Astrocyte (in vitro differentiated cells and primary cell): ENCODE measurements around the gene CIB4. TPM values are rescaled to one million over a fixed set of nuclear protein-coding genes. Genes with fewer than 3 reads are reported as not detected.

Source experiments
- DNase-seq: peaks from one replicate; pipeline ENCODE4 v3.0.0-alpha.2; 2010; ENCODE audit warnings: low read depth
- FAIRE-seq: peaks from 2 replicates; lab custom pipeline; 2011; peaks lifted over from hg19 to GRCh38; lab: Jason Lieb, UNC
- H2AFZ ChIP-seq: 2 replicates; pipeline ENCODE4 v1.6.0; 2012; ENCODE audit warnings: low read depth, low read length, inconsistent platforms
- H3K27ac ChIP-seq: 2 replicates; pipeline ENCODE4 v1.5.1; 2011; ENCODE audit warnings: low read depth, low read length, inconsistent platforms
- H3K27me3 ChIP-seq: 2 replicates; pipeline ENCODE4 v1.6.0; 2011; ENCODE audit warnings: low read length, inconsistent platforms; ENCODE audit not compliant: insufficient read depth
- H3K36me3 ChIP-seq: 2 replicates; pipeline ENCODE4 v1.5.1; 2011; ENCODE audit warnings: low read length, inconsistent platforms; ENCODE audit not compliant: insufficient read depth
- H3K4me1 ChIP-seq: 2 replicates; pipeline ENCODE4 v1.5.1; 2011; ENCODE audit warnings: low read length, inconsistent platforms; ENCODE audit not compliant: insufficient read depth
- H3K4me2 ChIP-seq: 2 replicates; pipeline ENCODE4 v1.6.0; 2012; ENCODE audit warnings: low read length, inconsistent platforms
- H3K4me3 ChIP-seq: 2 replicates; pipeline ENCODE4 v1.5.1; 2011; ENCODE audit warnings: low read depth, mild to moderate bottlenecking, low read length, inconsistent platforms; ENCODE audit not compliant: insufficient read depth
- H3K79me2 ChIP-seq: 2 replicates; pipeline ENCODE4 v1.6.0; 2012; ENCODE audit warnings: mild to moderate bottlenecking, low read length, inconsistent platforms; ENCODE audit not compliant: insufficient read depth
- H3K9ac ChIP-seq: 2 replicates; pipeline ENCODE4 v1.6.0; 2012; ENCODE audit warnings: mild to moderate bottlenecking, low read length, inconsistent platforms
- H3K9me3 ChIP-seq: 2 replicates; pipeline ENCODE4 v1.5.1; 2012; ENCODE audit warnings: low read depth, mild to moderate bottlenecking, low read length, inconsistent platforms; ENCODE audit not compliant: insufficient read depth
- H4K20me1 ChIP-seq: 2 replicates; pipeline ENCODE4 v1.6.0; 2012; ENCODE audit warnings: low read length, inconsistent platforms; ENCODE audit not compliant: insufficient read depth
- H3K27ac Mint-ChIP-seq: one replicate; pipeline ENCODE4 v1.8.0; 2021; ENCODE audit warnings: mild to moderate bottlenecking, mixed read lengths; ENCODE audit not compliant: unreplicated experiment
- H3K27me3 Mint-ChIP-seq: one replicate; pipeline ENCODE4 v1.8.0; 2021; ENCODE audit warnings: low read depth, mixed read lengths; ENCODE audit not compliant: unreplicated experiment
- H3K36me3 Mint-ChIP-seq: one replicate; pipeline ENCODE4 v1.8.0; 2021; ENCODE audit warnings: low read depth, mixed read lengths; ENCODE audit not compliant: unreplicated experiment
- H3K4me1 Mint-ChIP-seq: one replicate; pipeline ENCODE4 v1.8.0; 2021; ENCODE audit warnings: low read depth, mixed read lengths; ENCODE audit not compliant: unreplicated experiment
- H3K4me3 Mint-ChIP-seq: one replicate; pipeline ENCODE4 v1.8.0; 2021; ENCODE audit warnings: mild to moderate bottlenecking, moderate library complexity, mixed read lengths; ENCODE audit not compliant: unreplicated experiment
- H3K9me3 Mint-ChIP-seq: one replicate; pipeline ENCODE4 v1.8.0; 2021; ENCODE audit warnings: mild to moderate bottlenecking, mixed read lengths; ENCODE audit not compliant: unreplicated experiment
- CTCF ChIP-seq: IDR thresholded peaks from 2 replicates; pipeline ENCODE4 v1.5.1; 2011; ENCODE audit warnings: low read depth, mild to moderate bottlenecking, inconsistent platforms, low read length, moderate library complexity; ENCODE audit not compliant: insufficient read depth
- EZH2 ChIP-seq: IDR thresholded peaks from 2 replicates; pipeline ENCODE4 v1.6.1; 2012; ENCODE audit warnings: mild to moderate bottlenecking, low read length, inconsistent platforms; ENCODE audit not compliant: insufficient read depth
- total RNA-seq: library from RNA; stranded (reverse); gene quantifications from 2 replicates; pipeline ENCODE4 v1.2.1, GENCODE V29; 2021

The CIB4 gene
- total RNA-seq, 1 donor from 2014 or later, result not detected

DNA sequence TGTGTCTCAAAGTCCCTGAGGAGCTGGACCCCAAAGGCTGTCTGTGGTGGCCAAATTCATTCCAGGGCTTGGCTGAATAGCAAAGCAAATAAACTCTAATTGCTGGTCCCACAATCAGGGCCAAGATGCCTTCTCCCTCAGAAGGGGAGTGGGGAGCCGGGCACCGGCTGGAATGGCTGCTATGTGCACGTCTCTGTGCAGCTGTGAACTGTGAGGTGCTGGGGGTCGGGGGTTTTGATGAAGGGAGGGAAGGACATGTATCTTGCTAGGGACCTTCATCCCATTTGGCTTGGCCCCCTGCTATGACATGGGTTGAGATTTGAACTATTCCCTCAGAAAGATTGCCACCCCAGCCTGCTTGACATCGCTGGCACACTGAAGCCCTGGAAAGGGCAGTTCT lies 60.4 kb downstream of the CIB4 start:
- Mint-ChIP-seq H3K27ac (no peak overlapping the region), H3K36me3 (no peaks in the 10 kb centered on the region), H3K4me3 (no peak overlapping the region), H3K9me3 (no peaks in the 10 kb centered on the region), H3K4me1 (no peaks in the 10 kb centered on the region), H3K27me3 (peaks cover 80% of the 10 kb centered on the region)
- Histone ChIP-seq H3K4me3 (no peak overlapping the region), H2AFZ (no peak overlapping the region), H3K27me3 (peaks cover 45% of the 10 kb centered on the region), H3K4me2 (no peak overlapping the region), H3K36me3 (no peaks in the 10 kb centered on the region), H3K9me3 (no peaks in the 10 kb centered on the region), H3K9ac (no peak overlapping the region), H3K4me1 (no peaks in the 10 kb centered on the region), H3K79me2 (no peaks in the 10 kb centered on the region), H3K27ac (no peak overlapping the region), H4K20me1 (no peaks in the 10 kb centered on the region)
- DNase-seq (no peak), FAIRE-seq (no peak)
- TF ChIP-seq EZH2 (no peak), CTCF (no peak)

DNA sequence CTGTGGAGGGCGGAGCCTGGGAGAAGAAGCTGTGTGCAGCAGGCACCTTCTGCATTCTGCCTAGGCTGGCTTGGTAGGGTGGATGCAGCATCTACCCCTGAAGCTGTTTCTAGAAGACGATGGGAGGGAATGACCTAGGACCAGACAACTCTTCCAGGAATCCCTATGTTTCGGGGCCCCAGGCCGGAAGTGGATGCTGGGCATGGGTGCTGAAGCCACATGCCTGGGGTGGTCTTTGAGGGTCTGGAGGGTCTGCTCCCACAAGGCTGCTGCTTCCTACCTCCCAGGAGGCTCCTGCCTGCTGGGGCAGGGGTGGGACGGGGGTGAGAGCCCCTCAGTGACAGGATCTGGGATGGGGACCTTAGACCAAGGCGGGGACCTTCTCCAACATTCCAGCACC lies 61.0 kb downstream of the CIB4 start:
- Histone ChIP-seq H3K4me1 (no peaks in the 10 kb centered on the region), H3K9me3 (no peaks in the 10 kb centered on the region), H3K4me2 (no peak overlapping the region), H2AFZ (no peak overlapping the region), H3K79me2 (no peaks in the 10 kb centered on the region), H3K4me3 (no peak overlapping the region), H4K20me1 (no peaks in the 10 kb centered on the region), H3K9ac (no peak overlapping the region), H3K36me3 (no peaks in the 10 kb centered on the region), H3K27me3 (peaks cover 40% of the 10 kb centered on the region), H3K27ac (no peak overlapping the region)
- H3K4me3 Mint-ChIP-seq, result no peak overlapping the region
- TF ChIP-seq CTCF (no peak), EZH2 (no peak)
- no peak for DNase-seq
- H3K4me1 Mint-ChIP-seq, result no peaks in the 10 kb centered on the region
- no peaks in the 10 kb centered on the region for H3K36me3 Mint-ChIP-seq
- peaks cover 80% of the 10 kb centered on the region for H3K27me3 Mint-ChIP-seq
- H3K27ac Mint-ChIP-seq, result no peak overlapping the region
- no peaks in the 10 kb centered on the region for H3K9me3 Mint-ChIP-seq
- FAIRE-seq, result no peak

DNA sequence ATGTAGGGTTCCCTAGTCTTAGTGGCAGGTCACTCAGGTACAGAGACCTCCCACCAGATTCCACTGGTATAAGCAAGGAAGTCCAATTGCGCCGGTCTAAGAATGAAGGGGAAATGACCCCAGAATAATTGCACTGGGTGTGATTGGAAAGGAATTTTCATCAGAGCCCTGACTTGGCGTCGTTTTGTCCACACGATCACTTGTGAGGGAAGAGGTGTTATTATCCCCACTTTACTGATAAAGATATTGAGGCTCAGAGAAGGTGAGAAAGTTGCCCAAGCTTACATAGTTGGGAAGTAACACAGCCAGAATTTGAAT lies 61.5 kb downstream of the CIB4 start:
- H3K9me3 Mint-ChIP-seq, result no peaks in the 10 kb centered on the region
- no peak for DNase-seq
- peaks cover 76% of the 10 kb centered on the region for H3K27me3 Mint-ChIP-seq
- Histone ChIP-seq H3K79me2 (no peaks in the 10 kb centered on the region), H3K4me3 (no peak overlapping the region), H3K27ac (no peak overlapping the region), H3K9ac (no peak overlapping the region), H3K4me1 (no peaks in the 10 kb centered on the region), H4K20me1 (no peaks in the 10 kb centered on the region), H2AFZ (no peak overlapping the region), H3K27me3 (peaks cover 40% of the 10 kb centered on the region), H3K4me2 (no peak overlapping the region), H3K9me3 (no peaks in the 10 kb centered on the region), H3K36me3 (no peaks in the 10 kb centered on the region)
- H3K4me1 Mint-ChIP-seq, result no peaks in the 10 kb centered on the region
- H3K4me3 Mint-ChIP-seq, result no peak overlapping the region
- no peak for FAIRE-seq
- H3K36me3 Mint-ChIP-seq, result no peaks in the 10 kb centered on the region
- no peak overlapping the region for H3K27ac Mint-ChIP-seq
- TF ChIP-seq CTCF (no peak), EZH2 (no peak)
